Right lobe of liver (tissue), 4 donors: ENCODE measurements around the gene TBXT.

ENCODE experiments used
- CTCF ChIP-seq, 4 donors: fragments of 200-600 bp in 3 of 4; fragments of 450-650 bp in 1 of 4; IDR thresholded peaks; one replicate each; pipeline versions ENCODE4 v1.5.1 to v1.8.0; 2016 to 2022; ENCODE audit warnings: antibody characterized with exemption in 4 of 4, mild to moderate bottlenecking in 2 of 4
- POLR2A ChIP-seq: fragments of 450-650 bp; IDR thresholded peaks from one replicate; pipeline ENCODE4 v1.6.1; 2017; ENCODE audit warnings: antibody characterized with exemption, mild to moderate bottlenecking
- donor health status: DM: no; HTN: no; CAD: no.
- donor health status: DM: no; HTN: no; CAD: no.
- donor health status: DM: no; HTN: yes; CAD: no.

- no peak for TF ChIP-seq POLR2A
- no peak for TF ChIP-seq CTCF (IDR thresholded peaks at IDR 0.05)
Measured at GRCh38 chr6:166204852-166205650, 37.4 kb upstream of the TBXT start.
